ENCODE data around the gene INTS4. TPM values are rescaled to one million over a fixed set of nuclear protein-coding genes. Genes with fewer than 3 reads are reported as not detected.

Gene INTS4
- total RNA-seq, 4 donors from 2014 or later, result 32.2 to 49.2 (median 40.0) TPM

DNA sequence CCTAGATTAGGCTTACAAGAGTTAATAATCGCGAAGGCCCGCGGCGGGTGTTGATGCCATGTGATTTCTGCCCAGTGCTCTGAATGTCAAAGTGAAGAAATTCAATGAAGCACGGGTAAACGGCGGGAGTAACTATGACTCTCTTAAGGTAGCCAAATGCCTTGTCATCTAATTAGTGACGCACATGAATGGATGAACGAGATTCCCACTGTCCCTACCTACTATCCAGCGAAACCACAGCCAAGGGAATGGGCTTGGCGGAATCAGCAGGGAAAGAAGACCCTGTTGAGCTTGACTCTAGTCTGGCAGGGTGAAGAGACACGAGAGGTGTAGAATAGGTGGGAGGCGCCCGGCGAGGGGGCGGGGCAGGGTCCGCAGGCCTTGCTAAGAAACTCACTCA, 108.1 kb downstream of the INTS4 start:
- 86 to 90% methylated on average over 18 of the region's 18 CpGs for WGBS, 2 donors
- peaks cover 0 to 74% (median 15%) of the 10 kb centered on the region in 3 donors for H3K36me3 ChIP-seq
- TF ChIP-seq POLR2A (IDR thresholded peaks at IDR 0.05), result no peak
- TF ChIP-seq, protein P1, sequence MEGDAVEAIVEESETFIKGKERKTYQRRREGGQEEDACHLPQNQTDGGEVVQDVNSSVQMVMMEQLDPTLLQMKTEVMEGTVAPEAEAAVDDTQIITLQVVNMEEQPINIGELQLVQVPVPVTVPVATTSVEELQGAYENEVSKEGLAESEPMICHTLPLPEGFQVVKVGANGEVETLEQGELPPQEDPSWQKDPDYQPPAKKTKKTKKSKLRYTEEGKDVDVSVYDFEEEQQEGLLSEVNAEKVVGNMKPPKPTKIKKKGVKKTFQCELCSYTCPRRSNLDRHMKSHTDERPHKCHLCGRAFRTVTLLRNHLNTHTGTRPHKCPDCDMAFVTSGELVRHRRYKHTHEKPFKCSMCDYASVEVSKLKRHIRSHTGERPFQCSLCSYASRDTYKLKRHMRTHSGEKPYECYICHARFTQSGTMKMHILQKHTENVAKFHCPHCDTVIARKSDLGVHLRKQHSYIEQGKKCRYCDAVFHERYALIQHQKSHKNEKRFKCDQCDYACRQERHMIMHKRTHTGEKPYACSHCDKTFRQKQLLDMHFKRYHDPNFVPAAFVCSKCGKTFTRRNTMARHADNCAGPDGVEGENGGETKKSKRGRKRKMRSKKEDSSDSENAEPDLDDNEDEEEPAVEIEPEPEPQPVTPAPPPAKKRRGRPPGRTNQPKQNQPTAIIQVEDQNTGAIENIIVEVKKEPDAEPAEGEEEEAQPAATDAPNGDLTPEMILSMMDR (IDR thresholded peaks at IDR 0.05), result no peak
- TF ChIP-seq EP300 (IDR thresholded peaks at IDR 0.05), result no peak

GRCh38 chr11:77884829-77885190, 109.7 kb downstream of the INTS4 start:
- no peak for TF ChIP-seq EP300 (IDR thresholded peaks at IDR 0.05)
- TF ChIP-seq POLR2A (IDR thresholded peaks at IDR 0.05), result no peak
- TF ChIP-seq, protein P1 (IDR thresholded peaks at IDR 0.05), result no peak
- Histone ChIP-seq H3K27me3 (no peaks in the 10 kb centered on the region), H3K4me3 (no peak overlapping the region), H3K36me3 (peaks cover 0 to 76% (median 15%) of the 10 kb centered on the region in 3 donors), H3K27ac (no peak overlapping the region), H3K9me3 (no peaks in the 10 kb centered on the region), H3K4me1 (peaks cover 0 to 2% (median 0%) of the 10 kb centered on the region in 4 donors)
- WGBS, 2 donors, result 95 to 98% methylated on average over 6 of the region's 6 CpGs
- no peak for DNase-seq (ENCODE audit: low spot score in 2 of 2)

More for the DNA sequence above, 108.1 kb downstream of the INTS4 start:
- Histone ChIP-seq H3K4me3 (no peak overlapping the region), H3K9me3 (no peaks in the 10 kb centered on the region), H3K27ac (no peak overlapping the region), H3K27me3 (no peaks in the 10 kb centered on the region), H3K4me1 (peaks cover 0 to 2% (median 0%) of the 10 kb centered on the region in 4 donors)
- DNase-seq (ENCODE audit: low spot score in 2 of 2), result no peak

- WGBS, 2 donors, result 81 to 83% methylated on average over 6 of the region's 6 CpGs
- Histone ChIP-seq H3K27ac (no peak overlapping the region), H3K4me3 (no peak overlapping the region), H3K36me3 (peaks cover 0 to 76% (median 11%) of the 10 kb centered on the region in 3 donors), H3K9me3 (no peaks in the 10 kb centered on the region), H3K27me3 (no peaks in the 10 kb centered on the region), H3K4me1 (peaks cover 0 to 5% (median 0%) of the 10 kb centered on the region in 4 donors)
- TF ChIP-seq, protein P1 (IDR thresholded peaks at IDR 0.05), result no peak
- TF ChIP-seq EP300 (IDR thresholded peaks at IDR 0.05), result no peak
- TF ChIP-seq POLR2A (IDR thresholded peaks at IDR 0.05), result no peak
- DNase-seq (ENCODE audit: low spot score in 2 of 2), result no peak
Measured at GRCh38 chr11:77884186-77884828, 110.2 kb downstream of the INTS4 start.

DNA sequence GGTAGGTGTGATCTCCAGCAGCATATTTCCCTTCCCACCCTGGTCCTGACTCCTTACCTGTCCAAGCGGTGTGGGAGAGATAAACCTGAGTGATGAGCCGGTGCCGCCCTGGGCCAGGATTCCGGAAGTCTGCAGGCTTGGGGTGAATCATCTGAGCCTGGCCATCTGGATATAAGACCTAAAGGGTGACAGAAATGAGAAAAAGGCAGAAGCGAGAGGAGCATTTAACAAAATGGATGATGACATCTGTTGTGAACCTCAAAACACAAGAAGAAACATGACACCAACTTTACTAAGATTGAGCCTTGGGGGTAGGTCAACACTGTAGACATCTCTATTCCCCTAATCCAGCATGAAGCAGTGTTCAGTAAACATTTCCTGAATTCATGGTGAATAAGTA, 110.7 kb downstream of the INTS4 start:
- TF ChIP-seq POLR2A (IDR thresholded peaks at IDR 0.05), result no peak
- H3K36me3 ChIP-seq, result peaks cover 0 to 76% (median 10%) of the 10 kb centered on the region in 3 donors
- 94 to 96% methylated on average over 5 of the region's 5 CpGs for WGBS, 2 donors

GRCh38 chr11:77882396-77882795, 112.1 kb downstream of the INTS4 start:
- no peaks in the 10 kb centered on the region for H3K9me3 ChIP-seq
- WGBS, 2 donors, result 62 to 70% methylated on average over 3 of the region's 3 CpGs
- no peak overlapping the region for H3K4me3 ChIP-seq
- H3K27ac ChIP-seq, result no peak overlapping the region
- peaks cover 0 to 13% (median 0%) of the 10 kb centered on the region in 4 donors for H3K4me1 ChIP-seq
- TF ChIP-seq EP300 (IDR thresholded peaks at IDR 0.05), result no peak
- no peak for TF ChIP-seq POLR2A (IDR thresholded peaks at IDR 0.05)
- TF ChIP-seq, protein P1 (IDR thresholded peaks at IDR 0.05), result no peak
- no peaks in the 10 kb centered on the region for H3K27me3 ChIP-seq
- DNase-seq (ENCODE audit: low spot score in 2 of 2), result no peak
- peaks cover 0 to 90% (median 10%) of the 10 kb centered on the region in 3 donors for H3K36me3 ChIP-seq

More for the DNA sequence above, 110.7 kb downstream of the INTS4 start:
- H3K4me1 ChIP-seq, result peaks cover 0 to 8% (median 0%) of the 10 kb centered on the region in 4 donors
- no peak for DNase-seq (ENCODE audit: low spot score in 2 of 2)
- no peaks in the 10 kb centered on the region for H3K9me3 ChIP-seq
- no peak overlapping the region for H3K4me3 ChIP-seq
- H3K27ac ChIP-seq, result no peak overlapping the region
- no peaks in the 10 kb centered on the region for H3K27me3 ChIP-seq
